ENCODE results near the gene GMEB2.
"Not testable (repeated sequence)": the region's sequence is repeated elsewhere in the genome, so short reads cannot be mapped to it uniquely, and the experiment has no call there.

Gene GMEB2

GRCh38 chr20:63626424-63627128, at the start of gene GMEB2:
Gene GMEB2 (minus strand): TSS chr20:63627101. CDS start chr20:63619397, 7,704 bp downstream.
- peak within 1 kb of the TSS; percentile 94 for H3K27ac ChIP-seq
- no peak for TF ChIP-seq ZFX (IDR thresholded peaks at IDR 0.05; ENCODE audit: borderline replicate concordance)
- TF ChIP-seq CTCF (IDR thresholded peaks at IDR 0.05): no peak

- TF ChIP-seq ZFX (IDR thresholded peaks at IDR 0.05; ENCODE audit: borderline replicate concordance) (no peak), CTCF (IDR thresholded peaks at IDR 0.05) (no peak)
These were observed 48.9 kb upstream of the GMEB2 start for GRCh38 chr20:63675681-63676368.

GRCh38 chr20:63673951-63674350, 47.0 kb upstream of the GMEB2 start:
- TF ChIP-seq CTCF (IDR thresholded peaks at IDR 0.05) (no peak), ZFX (IDR thresholded peaks at IDR 0.05; ENCODE audit: borderline replicate concordance) (no peak)

More at GRCh38 chr20:63675681-63676368, 48.9 kb upstream of the GMEB2 start:
- H3K27ac ChIP-seq: no peak overlapping the region

GRCh38 chr20:63672666-63673065, 45.8 kb upstream of the GMEB2 start:
- no peak overlapping the region for H3K27ac ChIP-seq
- no peak for TF ChIP-seq ZFX (IDR thresholded peaks at IDR 0.05; ENCODE audit: borderline replicate concordance)
- no peak for TF ChIP-seq CTCF (IDR thresholded peaks at IDR 0.05)

More at GRCh38 chr20:63673951-63674350, 47.0 kb upstream of the GMEB2 start:
- H3K27ac ChIP-seq: no peak overlapping the region

DNA sequence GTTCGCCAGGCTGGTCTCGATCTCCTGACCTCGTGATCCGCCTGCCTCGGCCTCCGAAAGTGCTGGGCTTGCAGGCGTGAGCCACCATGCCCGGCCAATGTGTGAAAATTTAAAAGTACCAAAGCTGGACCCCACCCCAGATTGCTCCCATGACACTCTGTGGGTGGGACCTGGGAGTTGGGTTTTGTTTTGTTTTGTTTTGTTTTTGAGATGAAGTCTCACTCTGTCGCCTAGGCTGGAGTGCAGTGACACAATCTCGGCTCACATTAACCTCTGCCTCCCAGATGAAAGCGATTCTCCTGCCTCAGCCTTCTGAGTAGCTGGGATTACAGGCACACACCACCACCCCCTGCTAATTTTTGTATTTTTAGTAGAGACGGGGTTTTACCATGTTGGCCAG, 44.8 kb upstream of the GMEB2 start:
- H3K27ac ChIP-seq: not testable (repeated sequence)

DNA sequence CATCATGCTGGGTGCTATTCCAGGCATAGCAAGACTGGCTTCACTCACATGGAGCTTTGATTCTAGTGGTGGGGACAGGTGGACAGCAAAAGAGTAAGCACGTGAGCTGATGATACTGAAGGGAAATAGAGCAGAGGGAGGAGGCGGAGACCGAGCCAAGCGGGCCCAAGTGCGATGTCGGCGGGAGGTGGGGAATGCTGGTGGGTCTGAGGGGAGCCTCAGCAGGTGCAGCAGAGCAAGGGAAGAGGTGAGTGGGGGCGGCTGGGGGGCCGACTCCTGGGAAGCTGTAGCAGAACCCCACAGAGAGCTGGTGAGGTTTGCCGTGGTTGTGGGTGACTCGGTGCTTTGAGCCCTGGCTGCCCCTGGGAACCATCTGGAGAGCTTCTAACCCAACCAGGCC, 41.5 kb upstream of the GMEB2 start:
- no peak overlapping the region for H3K27ac ChIP-seq
- TF ChIP-seq ZFX (IDR thresholded peaks at IDR 0.05; ENCODE audit: borderline replicate concordance): no peak
- no peak for TF ChIP-seq CTCF (IDR thresholded peaks at IDR 0.05)

DNA sequence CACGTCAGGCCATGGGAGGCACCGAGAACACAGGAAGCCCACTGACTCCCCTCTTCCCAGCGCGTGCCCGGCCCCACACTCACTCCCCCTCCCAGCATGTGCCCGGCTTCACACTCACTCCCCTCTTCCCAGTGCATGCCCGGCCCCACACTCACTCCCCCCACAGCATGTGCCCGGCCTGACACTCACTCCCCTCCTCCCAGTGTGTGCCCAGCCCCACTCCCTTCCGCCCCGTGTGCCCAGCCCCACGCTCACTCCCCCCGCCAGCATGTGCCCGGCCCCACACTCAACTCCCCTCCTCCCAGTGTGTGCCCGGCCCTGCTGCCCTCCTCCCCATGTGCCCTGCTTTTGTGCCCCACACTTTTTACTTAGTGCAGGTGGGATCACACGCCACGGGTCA, 41.0 kb upstream of the GMEB2 start:
- H3K27ac ChIP-seq: no peak overlapping the region
- TF ChIP-seq ZFX (IDR thresholded peaks at IDR 0.05; ENCODE audit: borderline replicate concordance): no peak
- no peak for TF ChIP-seq CTCF (IDR thresholded peaks at IDR 0.05)

All from 22Rv1 (cell line).